Panc1 (cell line): ENCODE measurements around the gene GRIA3. TPM values are rescaled to one million over a fixed set of nuclear protein-coding genes. Genes with fewer than 3 reads are reported as not detected.

Source experiments
- ATAC-seq: fragments of 200-7000 bp; cut with Tn5 transposase; 2 replicates; pipeline ENCODE4 v1.9.1; 2020; ENCODE audit warnings: mild to moderate bottlenecking, moderate library complexity
- BruUV-seq: library from RNA; stranded (reverse); fragments of 400-500 nt; replicated peaks from 2 replicates; lab custom pipeline; 2021; lab: Mats Ljungman, UMichigan
- CTCF ChIA-PET: fragments of 300-600 bp; sonication (Branson Sonifier 250); formaldehyde crosslinking; loops from one replicate; lab custom pipeline; 2022; ENCODE audit warnings: antibody characterized with exemption; lab: Charles Lee
- POLR2A ChIA-PET: fragments of 300-600 bp; sonication (Branson Sonifier 250); formaldehyde crosslinking; loops from one replicate; lab custom pipeline; 2022; ENCODE audit warnings: antibody characterized with exemption; lab: Charles Lee
- DNase-seq: peaks from one replicate; pipeline ENCODE4 v3.0.0-alpha.2; 2010; ENCODE audit warnings: low read depth, low spot score
- H3K27ac ChIP-seq: 2 replicates; pipeline ENCODE4 v1.5.1; 2011; ENCODE audit warnings: mild to moderate bottlenecking, low read length, inconsistent platforms
- H3K27me3 ChIP-seq: fragments of 200-500 bp; sonication (Bioruptor generic); 2 replicates; pipeline ENCODE4 v1.6.0; 2014; ENCODE audit warnings: low read length, inconsistent platforms; ENCODE audit not compliant: control insufficient read depth, insufficient read depth
- H3K36me3 ChIP-seq: fragments of 200-500 bp; sonication (Bioruptor generic); 2 replicates; pipeline ENCODE4 v1.5.1; 2014; ENCODE audit warnings: inconsistent platforms, mild to moderate bottlenecking, low read length, moderate library complexity; ENCODE audit not compliant: control insufficient read depth, insufficient read depth
- H3K4me1 ChIP-seq: 2 replicates; pipeline ENCODE4 v1.5.1; 2011; ENCODE audit warnings: inconsistent platforms, mild to moderate bottlenecking, low read length, moderate library complexity; ENCODE audit not compliant: control insufficient read depth, insufficient read depth
- H3K4me3 ChIP-seq, 2 experiments: 2 replicates each; pipeline ENCODE4 v1.5.1; 2011 to 2012; ENCODE audit warnings: low read depth in 2 of 2, low read length in 2 of 2, mild to moderate bottlenecking in 2 of 2, inconsistent platforms in 1 of 2, moderate library complexity in 1 of 2
- H3K9me3 ChIP-seq: fragments of 200-500 bp; sonication (Bioruptor generic); 2 replicates; pipeline ENCODE4 v1.5.1; 2014; ENCODE audit warnings: low read depth, mild to moderate bottlenecking, inconsistent platforms, low read length, moderate library complexity; ENCODE audit not compliant: control insufficient read depth, insufficient read depth
- CTCF ChIP-seq: fragments of 450-650 bp; IDR thresholded peaks from 2 replicates; pipeline ENCODE4 v1.5.1; 2017; ENCODE audit warnings: mild to moderate bottlenecking
- POLR2AphosphoS5 ChIP-seq: IDR thresholded peaks from 2 replicates; pipeline ENCODE4 v1.6.1; 2012; ENCODE audit warnings: mild to moderate bottlenecking, low read depth, low read length, moderate library complexity
- REST ChIP-seq, 2 experiments: IDR thresholded peaks; 2 replicates each; pipeline ENCODE4 v1.6.1; 2011 to 2012; ENCODE audit warnings: low read depth in 2 of 2, control low read depth in 1 of 2, low read length in 1 of 2, mild to moderate bottlenecking in 1 of 2, moderate library complexity in 1 of 2; ENCODE audit not compliant: insufficient read depth in 1 of 2
- SIN3A ChIP-seq: IDR thresholded peaks from 2 replicates; pipeline ENCODE4 v1.6.1; 2012; ENCODE audit warnings: low read depth, mild to moderate bottlenecking, low read length, moderate library complexity, borderline replicate concordance; ENCODE audit not compliant: insufficient read depth
- TCF7L2 ChIP-seq: IDR thresholded peaks from 2 replicates; pipeline ENCODE4 v1.6.1; 2011; ENCODE audit warnings: mild to moderate bottlenecking, low read depth, low read length, inconsistent platforms
- in situ Hi-C: cut with HindIII; loops from 2 replicates; pipeline ENCODE4 v1.10.0; 2016; ENCODE audit warnings: low sequenced_read_pairs, low pct_unique_long_range_greater_than_20kb
- intact Hi-C: fragments of 100-400 bp; cut with micrococcal nuclease; formaldehyde crosslinking; loops from one replicate; pipeline ENCODE4 v1.10.0; 2022; ENCODE audit not compliant: unreplicated experiment
- total RNA-seq: library from RNA; stranded (reverse); gene quantifications from one replicate; pipeline ENCODE4 v1.2.1, GENCODE V29; 2021; ENCODE audit not compliant: unreplicated experiment

GRIA3 gene
- total RNA-seq, 1 experiment from 2014 or later, result not detected

GRCh38 chrX:123223859-123224258, 39.8 kb downstream of the GRIA3 start:
- BruUV-seq, result no TSS peak
- ChIA-PET POLR2A (no interaction called here), CTCF (no interaction called here)
- H3K4me1 ChIP-seq, result no peaks in the 10 kb centered on the region
- H3K4me3 ChIP-seq, result no peak overlapping the region
- no peaks in the 10 kb centered on the region for H3K9me3 ChIP-seq
- H3K27me3 ChIP-seq, result no peaks in the 10 kb centered on the region
- in situ Hi-C loops, result no loop called here
- no peaks in the 10 kb centered on the region for H3K36me3 ChIP-seq
- DNase-seq (no peak), ATAC-seq (no peak)
- TF ChIP-seq POLR2AphosphoS5 (no peak), TCF7L2 (no peak), CTCF (no peak), SIN3A (no peak), REST (IDR thresholded peaks at IDR 0.05; ENCODE audit: insufficient read depth in 1 of 2, low read depth in 2 of 2, low read length in 1 of 2) (no peak)
- H3K27ac ChIP-seq, result no peak overlapping the region
- intact Hi-C loops, result no loop called here

GRCh38 chrX:123230798-123231197, 46.7 kb downstream of the GRIA3 start:
- Histone ChIP-seq H3K4me3 (no peak overlapping the region), H3K4me1 (no peaks in the 10 kb centered on the region), H3K27ac (no peak overlapping the region), H3K9me3 (no peaks in the 10 kb centered on the region), H3K36me3 (no peaks in the 10 kb centered on the region), H3K27me3 (no peaks in the 10 kb centered on the region)
- BruUV-seq, result no TSS peak
- ChIA-PET CTCF (no interaction called here), POLR2A (no interaction called here)
- in situ Hi-C loops, result no loop called here
- intact Hi-C loops, result no loop called here
- no peak for DNase-seq
- no peak for ATAC-seq
- TF ChIP-seq SIN3A (no peak), CTCF (no peak), TCF7L2 (no peak), POLR2AphosphoS5 (no peak), REST (IDR thresholded peaks at IDR 0.05; ENCODE audit: insufficient read depth in 1 of 2, low read depth in 2 of 2, low read length in 1 of 2) (no peak)
